ENCODE data around the gene SART1.
"Not testable (repeated sequence)": the region's sequence is repeated elsewhere in the genome, so short reads cannot be mapped to it uniquely, and the experiment has no call there.

DNA sequence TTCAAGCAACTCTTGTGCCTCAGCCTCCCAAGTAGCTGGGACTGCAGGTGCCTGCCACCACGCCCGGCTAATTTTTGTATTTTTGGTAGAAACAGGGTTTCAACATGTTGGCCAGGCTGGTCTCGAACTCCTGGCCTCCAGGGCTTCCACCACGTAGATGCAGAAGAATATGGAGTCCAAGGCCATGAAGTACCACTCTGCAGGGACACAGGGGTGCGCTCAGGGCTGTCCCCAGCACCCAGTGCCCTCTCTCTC lies 61.6 kb downstream of the SART1 start:
- not testable (repeated sequence) for TF ChIP-seq POLR2AphosphoS5 (IDR thresholded peaks at IDR 0.05; ENCODE audit: insufficient read depth in 1 of 2, low read depth in 1 of 2)
- TF ChIP-seq, protein P1, sequence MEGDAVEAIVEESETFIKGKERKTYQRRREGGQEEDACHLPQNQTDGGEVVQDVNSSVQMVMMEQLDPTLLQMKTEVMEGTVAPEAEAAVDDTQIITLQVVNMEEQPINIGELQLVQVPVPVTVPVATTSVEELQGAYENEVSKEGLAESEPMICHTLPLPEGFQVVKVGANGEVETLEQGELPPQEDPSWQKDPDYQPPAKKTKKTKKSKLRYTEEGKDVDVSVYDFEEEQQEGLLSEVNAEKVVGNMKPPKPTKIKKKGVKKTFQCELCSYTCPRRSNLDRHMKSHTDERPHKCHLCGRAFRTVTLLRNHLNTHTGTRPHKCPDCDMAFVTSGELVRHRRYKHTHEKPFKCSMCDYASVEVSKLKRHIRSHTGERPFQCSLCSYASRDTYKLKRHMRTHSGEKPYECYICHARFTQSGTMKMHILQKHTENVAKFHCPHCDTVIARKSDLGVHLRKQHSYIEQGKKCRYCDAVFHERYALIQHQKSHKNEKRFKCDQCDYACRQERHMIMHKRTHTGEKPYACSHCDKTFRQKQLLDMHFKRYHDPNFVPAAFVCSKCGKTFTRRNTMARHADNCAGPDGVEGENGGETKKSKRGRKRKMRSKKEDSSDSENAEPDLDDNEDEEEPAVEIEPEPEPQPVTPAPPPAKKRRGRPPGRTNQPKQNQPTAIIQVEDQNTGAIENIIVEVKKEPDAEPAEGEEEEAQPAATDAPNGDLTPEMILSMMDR (IDR thresholded peaks at IDR 0.05): not testable (repeated sequence)
